ENCODE measurements around the gene CDKAL1. TPM values are rescaled to one million over a fixed set of nuclear protein-coding genes. Genes with fewer than 3 reads are reported as not detected.

Gene CDKAL1
- polyA plus RNA-seq, 2 of the 4 experiments (the other 2 are of a cell fraction) = 4.7 to 8.3 TPM

DNA sequence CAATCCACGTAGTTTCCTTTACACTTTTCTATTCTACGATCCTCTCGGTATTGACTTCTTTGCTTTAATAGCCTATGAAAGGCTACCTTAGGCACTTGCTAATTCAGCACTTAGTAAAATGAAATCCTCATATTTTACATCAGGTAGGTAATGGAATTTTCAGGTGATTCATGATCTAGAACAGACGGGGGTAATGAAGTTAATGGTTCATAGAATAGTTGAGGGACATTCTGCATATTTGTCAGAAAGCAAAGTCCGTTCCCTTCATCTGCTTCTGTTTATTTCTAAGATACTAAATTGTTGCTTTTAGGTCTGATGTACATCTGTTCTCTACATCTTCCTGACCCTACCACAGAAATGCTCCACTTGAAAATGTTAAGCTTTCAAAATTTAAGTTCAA, 431.7 kb downstream of the CDKAL1 start:
- CTCF ChIA-PET = no interaction called here
- no peak for FAIRE-seq
- WGBS (ENCODE audit: missing lambda C conversion rate) = 84% methylated on average over 5 of the region's 5 CpGs

DNA sequence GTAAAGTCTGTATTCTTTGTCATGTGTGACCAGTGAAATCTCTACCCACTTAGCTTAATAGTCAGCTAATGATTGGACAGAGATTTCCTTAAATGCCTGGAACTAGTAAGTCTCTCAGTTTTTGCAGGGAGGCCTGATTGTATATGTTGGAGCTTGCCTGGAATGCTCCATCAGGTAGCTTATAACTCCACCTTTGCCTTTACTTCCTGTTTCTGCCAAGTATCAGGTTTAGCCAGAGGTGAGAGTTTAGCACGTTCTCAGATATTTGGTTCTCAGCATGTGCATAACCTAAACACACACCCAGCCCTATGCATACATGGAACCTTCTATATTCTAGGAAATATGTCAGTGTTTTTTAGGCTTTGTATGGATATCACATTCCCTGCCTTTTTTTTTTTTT, 435.3 kb downstream of the CDKAL1 start:
- DNase-seq (ENCODE audit: low read depth in 1 of 2, low spot score in 1 of 2) (no peak), ATAC-seq (no peak), FAIRE-seq (no peak)
- ChIA-PET POLR2A (no interaction called here), CTCF (no interaction called here)
- Histone ChIP-seq H3K9me3 (no peaks in the 10 kb centered on the region), H3K4me3 (no peak overlapping the region), H3K27ac (no peak overlapping the region), H3K4me2 (no peak overlapping the region), H3K4me1 (no peaks in the 10 kb centered on the region)
- 95% methylated on average over 1 of the region's 1 CpG for WGBS (ENCODE audit: missing lambda C conversion rate)
- TF ChIP-seq EP300 (IDR thresholded peaks at IDR 0.05) = no peak
- TF ChIP-seq POLR2A (IDR thresholded peaks at IDR 0.05; ENCODE audit: low read length) = no peak
- no peak for TF ChIP-seq FOSB (CRISPR knock-in tag; IDR thresholded peaks at IDR 0.05)
- no peak for TF ChIP-seq HOXB5 (CRISPR knock-in tag; IDR thresholded peaks at IDR 0.05)
- no peak for TF ChIP-seq CBX8 (IDR thresholded peaks at IDR 0.05)
- TF ChIP-seq, protein P1, sequence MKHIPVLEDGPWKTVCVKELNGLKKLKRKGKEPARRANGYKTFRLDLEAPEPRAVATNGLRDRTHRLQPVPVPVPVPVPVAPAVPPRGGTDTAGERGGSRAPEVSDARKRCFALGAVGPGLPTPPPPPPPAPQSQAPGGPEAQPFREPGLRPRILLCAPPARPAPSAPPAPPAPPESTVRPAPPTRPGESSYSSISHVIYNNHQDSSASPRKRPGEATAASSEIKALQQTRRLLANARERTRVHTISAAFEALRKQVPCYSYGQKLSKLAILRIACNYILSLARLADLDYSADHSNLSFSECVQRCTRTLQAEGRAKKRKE (CRISPR knock-in tag; IDR thresholded peaks at IDR 0.05; ENCODE audit: low read depth) = no peak
- TF ChIP-seq ZFP36 (IDR thresholded peaks at IDR 0.05; ENCODE audit: borderline replicate concordance, partially characterized antibody) = no peak
- TF ChIP-seq, protein P2, sequence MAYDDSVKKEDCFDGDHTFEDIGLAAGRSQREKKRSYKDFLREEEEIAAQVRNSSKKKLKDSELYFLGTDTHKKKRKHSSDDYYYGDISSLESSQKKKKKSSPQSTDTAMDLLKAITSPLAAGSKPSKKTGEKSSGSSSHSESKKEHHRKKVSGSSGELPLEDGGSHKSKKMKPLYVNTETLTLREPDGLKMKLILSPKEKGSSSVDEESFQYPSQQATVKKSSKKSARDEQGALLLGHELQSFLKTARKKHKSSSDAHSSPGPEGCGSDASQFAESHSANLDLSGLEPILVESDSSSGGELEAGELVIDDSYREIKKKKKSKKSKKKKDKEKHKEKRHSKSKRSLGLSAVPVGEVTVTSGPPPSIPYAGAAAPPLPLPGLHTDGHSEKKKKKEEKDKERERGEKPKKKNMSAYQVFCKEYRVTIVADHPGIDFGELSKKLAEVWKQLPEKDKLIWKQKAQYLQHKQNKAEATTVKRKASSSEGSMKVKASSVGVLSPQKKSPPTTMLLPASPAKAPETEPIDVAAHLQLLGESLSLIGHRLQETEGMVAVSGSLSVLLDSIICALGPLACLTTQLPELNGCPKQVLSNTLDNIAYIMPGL (CRISPR knock-in tag; IDR thresholded peaks at IDR 0.05; ENCODE audit: borderline replicate concordance) = no peak
- TF ChIP-seq RARB (CRISPR knock-in tag; IDR thresholded peaks at IDR 0.05) = no peak

More for the DNA sequence above, 431.7 kb downstream of the CDKAL1 start:
- POLR2A ChIA-PET = no interaction called here
- no peak overlapping the region for H3K27ac ChIP-seq
- ATAC-seq (no peak), DNase-seq (ENCODE audit: low read depth in 1 of 2, low spot score in 1 of 2) (no peak)
- no peaks in the 10 kb centered on the region for H3K4me1 ChIP-seq
- no peak overlapping the region for H3K4me3 ChIP-seq
- no peak for TF ChIP-seq FOXS1 (CRISPR knock-in tag; IDR thresholded peaks at IDR 0.05)
- TF ChIP-seq CBX8 (IDR thresholded peaks at IDR 0.05) = no peak
- TF ChIP-seq RCOR1 (IDR thresholded peaks at IDR 0.05; ENCODE audit: low read depth, low read length) = no peak
- no peak for TF ChIP-seq NPAS2 (CRISPR knock-in tag; IDR thresholded peaks at IDR 0.05; ENCODE audit: borderline replicate concordance)
- TF ChIP-seq PHF8 (IDR thresholded peaks at IDR 0.05; ENCODE audit: borderline replicate concordance, low read depth) = no peak
- TF ChIP-seq, protein P3, sequence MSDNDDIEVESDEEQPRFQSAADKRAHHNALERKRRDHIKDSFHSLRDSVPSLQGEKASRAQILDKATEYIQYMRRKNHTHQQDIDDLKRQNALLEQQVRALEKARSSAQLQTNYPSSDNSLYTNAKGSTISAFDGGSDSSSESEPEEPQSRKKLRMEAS (IDR thresholded peaks at IDR 0.05) = no peak
- TF ChIP-seq ZC3H11A (IDR thresholded peaks at IDR 0.05) = no peak
- no peak for TF ChIP-seq FOSB (CRISPR knock-in tag; IDR thresholded peaks at IDR 0.05)
- TF ChIP-seq, protein P4, sequence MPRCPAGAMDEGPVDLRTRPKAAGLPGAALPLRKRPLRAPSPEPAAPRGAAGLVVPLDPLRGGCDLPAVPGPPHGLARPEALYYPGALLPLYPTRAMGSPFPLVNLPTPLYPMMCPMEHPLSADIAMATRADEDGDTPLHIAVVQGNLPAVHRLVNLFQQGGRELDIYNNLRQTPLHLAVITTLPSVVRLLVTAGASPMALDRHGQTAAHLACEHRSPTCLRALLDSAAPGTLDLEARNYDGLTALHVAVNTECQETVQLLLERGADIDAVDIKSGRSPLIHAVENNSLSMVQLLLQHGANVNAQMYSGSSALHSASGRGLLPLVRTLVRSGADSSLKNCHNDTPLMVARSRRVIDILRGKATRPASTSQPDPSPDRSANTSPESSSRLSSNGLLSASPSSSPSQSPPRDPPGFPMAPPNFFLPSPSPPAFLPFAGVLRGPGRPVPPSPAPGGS (IDR thresholded peaks at IDR 0.05) = no peak
- no peak for TF ChIP-seq KDM5A (IDR thresholded peaks at IDR 0.05)
- TF ChIP-seq KDM1A (IDR thresholded peaks at IDR 0.05; ENCODE audit: low read depth) = no peak
- H3K9me3 ChIP-seq = no peaks in the 10 kb centered on the region
- no peak overlapping the region for H3K4me2 ChIP-seq

DNA sequence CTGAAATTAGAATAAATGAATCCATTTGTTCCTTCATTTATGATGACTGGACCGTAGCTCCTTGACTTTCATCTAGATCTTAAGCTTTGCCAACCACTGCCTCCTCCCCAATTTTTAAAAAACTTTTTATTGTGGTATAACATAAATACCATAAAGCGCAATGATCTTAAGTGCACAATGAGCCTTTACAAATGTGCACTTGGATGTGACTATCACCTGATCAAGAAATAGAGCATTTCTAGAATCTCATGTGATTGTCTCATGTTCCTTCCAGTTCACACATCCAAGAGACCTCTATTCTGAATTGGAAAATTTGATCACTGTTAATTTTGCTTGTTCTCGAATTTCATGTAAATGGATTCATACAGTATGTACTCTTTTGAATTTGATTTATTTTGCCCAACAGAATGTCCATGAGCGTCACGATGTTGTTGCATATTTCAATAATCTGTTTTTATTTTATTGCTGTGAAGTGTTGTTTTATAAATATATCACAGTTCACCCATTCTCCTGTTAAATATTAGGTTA, 442.2 kb downstream of the CDKAL1 start:
- FAIRE-seq = no peak
- H3K4me1 ChIP-seq = no peaks in the 10 kb centered on the region
- no peak for ATAC-seq
- H3K4me3 ChIP-seq = no peak overlapping the region
- no peak overlapping the region for H3K4me2 ChIP-seq
- WGBS (ENCODE audit: missing lambda C conversion rate) = 87% methylated on average over 5 of the region's 5 CpGs
- ChIA-PET POLR2A (no interaction called here), CTCF (no interaction called here)
- no peak overlapping the region for H3K27ac ChIP-seq
- H3K9me3 ChIP-seq = no peaks in the 10 kb centered on the region
- DNase-seq (ENCODE audit: low read depth in 1 of 2, low spot score in 1 of 2) = no peak
- TF ChIP-seq MAZ (IDR thresholded peaks at IDR 0.05; ENCODE audit: borderline replicate concordance, low read depth, low read length) (no peak), FOSB (CRISPR knock-in tag; IDR thresholded peaks at IDR 0.05) (no peak), RCOR1 (IDR thresholded peaks at IDR 0.05; ENCODE audit: low read depth, low read length) (no peak), PHF8 (IDR thresholded peaks at IDR 0.05; ENCODE audit: borderline replicate concordance, low read depth) (no peak)
- TF ChIP-seq, protein P5, sequence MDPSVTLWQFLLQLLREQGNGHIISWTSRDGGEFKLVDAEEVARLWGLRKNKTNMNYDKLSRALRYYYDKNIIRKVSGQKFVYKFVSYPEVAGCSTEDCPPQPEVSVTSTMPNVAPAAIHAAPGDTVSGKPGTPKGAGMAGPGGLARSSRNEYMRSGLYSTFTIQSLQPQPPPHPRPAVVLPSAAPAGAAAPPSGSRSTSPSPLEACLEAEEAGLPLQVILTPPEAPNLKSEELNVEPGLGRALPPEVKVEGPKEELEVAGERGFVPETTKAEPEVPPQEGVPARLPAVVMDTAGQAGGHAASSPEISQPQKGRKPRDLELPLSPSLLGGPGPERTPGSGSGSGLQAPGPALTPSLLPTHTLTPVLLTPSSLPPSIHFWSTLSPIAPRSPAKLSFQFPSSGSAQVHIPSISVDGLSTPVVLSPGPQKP (IDR thresholded peaks at IDR 0.05; ENCODE audit: low read depth, low read length) = no peak
- TF ChIP-seq, protein P1 (CRISPR knock-in tag; IDR thresholded peaks at IDR 0.05; ENCODE audit: low read depth) = no peak
- TF ChIP-seq, protein P6, sequence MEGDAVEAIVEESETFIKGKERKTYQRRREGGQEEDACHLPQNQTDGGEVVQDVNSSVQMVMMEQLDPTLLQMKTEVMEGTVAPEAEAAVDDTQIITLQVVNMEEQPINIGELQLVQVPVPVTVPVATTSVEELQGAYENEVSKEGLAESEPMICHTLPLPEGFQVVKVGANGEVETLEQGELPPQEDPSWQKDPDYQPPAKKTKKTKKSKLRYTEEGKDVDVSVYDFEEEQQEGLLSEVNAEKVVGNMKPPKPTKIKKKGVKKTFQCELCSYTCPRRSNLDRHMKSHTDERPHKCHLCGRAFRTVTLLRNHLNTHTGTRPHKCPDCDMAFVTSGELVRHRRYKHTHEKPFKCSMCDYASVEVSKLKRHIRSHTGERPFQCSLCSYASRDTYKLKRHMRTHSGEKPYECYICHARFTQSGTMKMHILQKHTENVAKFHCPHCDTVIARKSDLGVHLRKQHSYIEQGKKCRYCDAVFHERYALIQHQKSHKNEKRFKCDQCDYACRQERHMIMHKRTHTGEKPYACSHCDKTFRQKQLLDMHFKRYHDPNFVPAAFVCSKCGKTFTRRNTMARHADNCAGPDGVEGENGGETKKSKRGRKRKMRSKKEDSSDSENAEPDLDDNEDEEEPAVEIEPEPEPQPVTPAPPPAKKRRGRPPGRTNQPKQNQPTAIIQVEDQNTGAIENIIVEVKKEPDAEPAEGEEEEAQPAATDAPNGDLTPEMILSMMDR (IDR thresholded peaks at IDR 0.05) = no peak
- TF ChIP-seq, protein P2 (CRISPR knock-in tag; IDR thresholded peaks at IDR 0.05; ENCODE audit: borderline replicate concordance) = no peak
